NCI-H1092 (cell line): ENCODE data around the gene GLTP.
"Not testable (repeated sequence)": the region's sequence is repeated elsewhere in the genome, so short reads cannot be mapped to it uniquely, and the experiment has no call there.

ENCODE experiments used
- DNase-seq: peaks from one replicate; lab custom pipeline; 2025; lab: John Stamatoyannopoulos, UW

The GLTP gene

DNA sequence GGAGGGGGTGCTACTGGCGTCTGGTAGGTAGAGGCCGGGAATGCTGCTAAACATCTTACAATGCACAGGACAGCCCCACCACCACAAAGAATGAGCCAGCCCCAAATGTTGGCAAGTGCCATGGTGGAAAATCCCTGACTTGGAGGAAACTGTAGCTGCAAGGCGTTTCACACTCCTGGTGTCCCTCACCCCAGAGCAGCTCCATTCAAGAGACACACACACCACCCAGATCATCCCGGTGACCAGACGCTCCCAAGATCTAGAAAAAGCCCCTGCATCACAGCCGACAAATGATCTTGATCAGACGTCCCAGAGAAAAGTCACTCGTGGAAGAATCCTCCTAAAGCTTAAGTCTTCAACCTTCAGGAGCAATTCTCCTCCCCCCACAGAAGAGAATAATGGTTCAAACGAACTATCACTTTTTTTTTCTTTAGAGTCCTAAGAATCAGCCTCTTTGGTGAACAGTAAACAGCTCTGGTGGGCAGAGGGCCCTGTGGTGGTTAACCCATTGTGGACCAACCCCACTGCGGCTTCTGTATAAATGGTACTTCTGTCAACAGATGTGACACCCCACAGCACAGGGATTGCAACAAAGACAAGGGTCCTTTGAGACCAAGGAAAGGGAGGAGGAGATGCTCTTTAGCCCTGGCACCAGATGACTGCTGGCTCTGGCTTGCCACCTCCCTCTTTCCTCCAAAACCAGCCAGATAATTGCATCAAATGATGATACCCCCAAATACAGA is 2.7 kb downstream of the GLTP start:
- DNase-seq: no peak

GRCh38 chr12:109876406-109876805 is 3.9 kb downstream of the GLTP start:
- DNase-seq: no peak

- no peak for DNase-seq
These were observed 4.7 kb downstream of the GLTP start for GRCh38 chr12:109875572-109876131.

- no peak for DNase-seq
These were observed 6.7 kb downstream of the GLTP start for GRCh38 chr12:109873653-109874052.

DNA sequence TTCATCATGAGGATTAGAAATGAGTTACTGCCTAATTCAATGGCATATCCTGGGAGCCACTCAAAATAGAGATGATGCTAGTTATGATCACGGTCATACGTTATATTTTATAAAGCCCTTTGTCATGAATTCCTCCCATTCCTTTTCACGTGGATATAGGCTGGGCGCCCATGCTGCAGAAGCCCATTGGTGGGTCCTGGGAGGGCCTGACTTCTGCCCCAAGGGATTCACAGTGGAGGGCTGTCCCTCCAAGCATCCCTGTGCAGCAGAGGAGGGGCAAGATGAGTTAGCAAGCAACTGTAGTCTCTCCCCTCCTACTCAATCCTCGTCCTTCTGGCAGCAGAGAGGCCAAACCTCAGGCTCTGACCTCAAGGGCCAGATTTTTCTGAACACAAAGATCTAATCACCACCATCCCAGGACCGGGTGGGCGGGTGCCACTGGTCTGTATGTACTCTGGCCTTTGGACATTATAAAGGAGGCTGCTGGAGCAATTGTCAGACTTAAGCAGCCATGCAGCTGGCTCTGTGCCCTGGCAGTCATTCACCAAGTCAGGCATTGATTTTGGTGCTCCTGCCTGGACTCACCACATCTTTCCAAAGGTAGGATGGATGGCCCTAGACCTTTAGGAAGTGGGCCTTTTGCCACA is 8.6 kb downstream of the GLTP start:
- no peak for DNase-seq

- no peak for DNase-seq
These were observed 9.7 kb downstream of the GLTP start for GRCh38 chr12:109870648-109871047.

GRCh38 chr12:109868182-109869051 is 11.9 kb downstream of the GLTP start:
- no peak for DNase-seq

DNA sequence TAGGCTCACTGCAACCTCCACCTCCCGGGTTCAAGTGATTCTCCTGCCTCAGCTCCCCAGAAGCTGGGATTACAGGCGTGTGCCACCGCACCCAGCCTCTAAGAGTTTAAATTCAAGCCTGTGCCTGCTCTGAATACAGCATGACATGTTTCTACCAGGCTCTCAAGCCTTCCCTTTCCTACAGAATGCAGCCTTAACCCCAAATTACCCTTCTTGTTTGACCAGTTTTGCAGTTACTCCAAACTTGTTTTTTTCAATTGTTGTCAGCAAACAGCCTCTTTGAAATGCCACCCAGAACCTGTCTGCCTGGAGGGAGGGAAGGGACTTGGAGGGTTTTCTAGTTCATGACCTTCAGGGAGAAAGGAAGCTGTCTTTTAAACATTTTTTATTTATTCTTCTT is 15.4 kb downstream of the GLTP start:
- no peak for DNase-seq

DNA sequence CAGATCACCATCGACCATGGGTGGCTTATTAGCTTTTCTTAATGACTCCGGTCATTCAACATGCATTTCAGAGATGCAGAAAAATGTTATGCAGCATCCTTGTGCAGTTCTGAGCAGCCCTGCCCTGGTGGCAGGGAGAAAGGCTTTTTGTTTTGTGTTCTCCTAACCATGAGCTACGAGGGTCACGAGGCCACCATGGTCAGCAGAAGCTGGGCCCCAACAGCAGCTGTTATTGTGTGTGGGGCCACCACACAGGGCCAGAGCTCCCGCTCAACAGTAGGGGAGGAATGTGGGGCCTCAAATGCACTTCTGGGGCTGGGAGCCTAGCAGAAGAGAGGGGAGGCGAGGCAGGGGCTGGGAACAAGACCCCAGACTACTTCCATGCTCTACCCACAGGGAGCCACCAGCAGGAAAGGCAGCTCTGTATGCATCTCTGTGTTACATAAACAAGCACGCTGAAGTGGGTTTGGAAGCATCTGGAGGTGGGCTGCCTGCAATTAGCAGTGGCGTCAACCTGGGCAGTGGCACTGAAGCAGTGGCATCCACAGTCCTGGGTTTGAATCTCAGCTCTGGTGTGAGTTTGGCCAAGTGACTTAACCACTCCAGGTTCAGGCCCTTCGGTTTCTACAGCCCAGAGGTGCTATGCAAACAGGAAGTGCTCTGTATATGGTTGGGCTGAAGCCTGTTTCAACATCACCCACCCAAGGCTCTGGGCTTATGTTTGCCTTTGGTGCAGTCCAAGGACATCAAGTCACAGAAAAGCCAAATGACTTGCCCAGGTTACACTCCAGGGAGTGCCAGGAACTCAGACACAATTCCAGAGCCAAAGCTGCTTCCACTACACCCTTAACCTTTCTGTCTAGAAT is 16.3 kb downstream of the GLTP start:
- DNase-seq: no peak

- not testable (repeated sequence) for DNase-seq
These were observed 17.9 kb downstream of the GLTP start for GRCh38 chr12:109862491-109862890.

DNA sequence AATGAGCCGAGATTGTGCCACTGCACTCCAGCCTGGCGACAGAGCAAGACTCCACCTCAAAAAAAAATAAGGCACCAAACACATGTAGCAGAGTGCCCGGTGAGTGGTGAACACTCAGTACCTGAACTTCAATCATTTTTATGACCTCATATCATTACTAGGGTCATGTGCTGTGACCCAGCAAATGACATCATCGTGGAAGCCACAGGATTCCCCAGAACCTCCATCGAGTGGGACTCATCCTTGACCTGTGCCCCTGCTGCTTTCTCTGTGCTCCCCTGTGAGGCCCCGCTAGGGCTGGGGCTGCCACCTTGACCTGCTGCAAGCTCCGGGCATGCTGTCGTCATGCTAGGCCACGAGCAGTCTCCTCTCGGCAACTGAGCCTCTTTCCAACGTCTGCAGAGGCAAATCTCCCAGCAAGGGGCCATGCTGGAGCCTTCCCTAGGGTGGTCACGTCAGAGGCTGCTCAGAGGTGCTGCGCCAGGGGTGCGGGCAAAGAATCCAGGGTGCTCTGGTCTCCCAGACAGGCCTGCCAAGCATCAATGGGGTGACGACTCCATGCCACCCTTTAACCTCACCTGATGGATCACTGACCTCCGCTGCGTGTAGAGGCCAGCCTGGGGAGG is 18.5 kb downstream of the GLTP start:
- no peak for DNase-seq

DNA sequence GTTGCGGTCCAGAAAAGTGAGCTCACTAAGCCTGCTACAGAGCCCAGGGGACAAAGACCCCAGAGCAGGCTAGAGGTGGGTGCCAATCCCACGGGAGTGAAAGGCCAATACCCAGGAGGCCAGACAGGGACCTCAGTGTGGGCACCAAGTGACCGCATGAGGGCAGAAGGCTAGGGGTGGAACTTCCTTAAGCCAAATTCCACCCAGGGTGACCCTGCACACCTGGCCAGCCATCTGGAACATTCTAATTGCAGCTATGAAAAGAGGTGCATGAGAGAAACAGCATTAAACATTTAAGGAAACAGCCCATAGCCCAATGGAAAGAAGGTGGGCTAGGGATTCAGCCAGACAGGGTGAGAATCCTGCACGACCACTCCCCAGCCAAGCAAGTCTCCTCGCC is 19.4 kb downstream of the GLTP start:
- DNase-seq: no peak

DNA sequence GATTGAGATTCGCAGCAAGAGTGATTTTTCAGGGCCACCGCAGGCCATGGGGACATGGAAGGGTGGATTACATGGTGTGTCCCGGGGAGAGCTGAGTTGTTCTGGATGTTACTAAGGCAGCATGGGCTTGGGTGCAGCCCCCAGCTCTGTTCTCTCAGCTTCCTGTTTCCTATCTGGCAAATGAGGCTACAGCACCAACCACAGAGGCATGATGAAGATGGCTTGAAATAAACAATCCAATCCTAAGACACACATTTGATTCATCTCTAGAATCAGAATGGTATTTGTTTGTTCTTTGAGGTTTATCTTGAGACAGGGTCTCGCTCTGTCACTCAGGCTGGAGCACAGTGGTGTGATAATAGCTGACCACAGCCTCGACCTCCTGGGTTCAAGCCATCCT is 21.6 kb downstream of the GLTP start:
- no peak for DNase-seq

GRCh38 chr12:109857715-109858114 is 22.6 kb downstream of the GLTP start:
- DNase-seq: no peak

GRCh38 chr12:109855377-109855776 is 25.0 kb downstream of the GLTP start:
- DNase-seq: no peak

DNA sequence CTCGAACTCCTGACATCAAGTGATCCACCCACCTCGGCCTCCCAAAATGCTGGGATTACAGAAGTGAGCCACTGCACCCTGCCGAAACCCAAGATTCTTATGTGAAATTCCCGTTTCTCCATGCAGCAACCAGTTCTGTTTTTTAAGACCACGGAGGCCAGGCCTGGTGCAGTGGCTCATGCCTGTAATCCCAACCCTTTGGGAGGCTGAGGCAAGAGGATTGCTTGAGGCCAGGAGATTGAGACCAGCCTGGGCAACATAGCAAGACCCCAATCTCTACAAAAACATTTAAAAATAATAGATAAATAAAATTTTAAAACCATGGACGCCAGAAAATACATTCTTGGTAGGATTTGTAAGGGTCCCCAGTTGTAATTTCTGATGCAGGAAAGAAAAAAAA is 29.8 kb downstream of the GLTP start:
- DNase-seq: not testable (repeated sequence)

GRCh38 chr12:109847142-109847735 is 33.1 kb downstream of the GLTP start:
- DNase-seq: no peak

DNA sequence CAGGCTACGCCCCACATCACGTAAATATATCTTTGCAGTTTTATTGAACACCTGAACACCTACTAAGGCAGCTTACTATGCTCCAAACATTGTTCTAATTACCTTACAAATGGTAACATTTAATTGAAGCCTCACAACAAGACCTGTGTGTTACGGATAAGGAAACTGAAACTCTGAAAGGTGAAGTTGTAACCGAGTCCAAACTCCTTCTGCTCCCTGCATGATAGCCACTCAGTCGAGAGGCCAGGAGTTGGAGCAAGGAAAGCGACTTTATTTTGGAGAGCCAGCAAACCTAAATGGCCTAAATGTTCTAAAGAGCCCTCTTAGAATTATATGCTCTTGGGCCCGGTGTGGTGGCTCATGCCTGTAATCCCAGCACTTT is 34.5 kb downstream of the GLTP start:
- DNase-seq: no peak

DNA sequence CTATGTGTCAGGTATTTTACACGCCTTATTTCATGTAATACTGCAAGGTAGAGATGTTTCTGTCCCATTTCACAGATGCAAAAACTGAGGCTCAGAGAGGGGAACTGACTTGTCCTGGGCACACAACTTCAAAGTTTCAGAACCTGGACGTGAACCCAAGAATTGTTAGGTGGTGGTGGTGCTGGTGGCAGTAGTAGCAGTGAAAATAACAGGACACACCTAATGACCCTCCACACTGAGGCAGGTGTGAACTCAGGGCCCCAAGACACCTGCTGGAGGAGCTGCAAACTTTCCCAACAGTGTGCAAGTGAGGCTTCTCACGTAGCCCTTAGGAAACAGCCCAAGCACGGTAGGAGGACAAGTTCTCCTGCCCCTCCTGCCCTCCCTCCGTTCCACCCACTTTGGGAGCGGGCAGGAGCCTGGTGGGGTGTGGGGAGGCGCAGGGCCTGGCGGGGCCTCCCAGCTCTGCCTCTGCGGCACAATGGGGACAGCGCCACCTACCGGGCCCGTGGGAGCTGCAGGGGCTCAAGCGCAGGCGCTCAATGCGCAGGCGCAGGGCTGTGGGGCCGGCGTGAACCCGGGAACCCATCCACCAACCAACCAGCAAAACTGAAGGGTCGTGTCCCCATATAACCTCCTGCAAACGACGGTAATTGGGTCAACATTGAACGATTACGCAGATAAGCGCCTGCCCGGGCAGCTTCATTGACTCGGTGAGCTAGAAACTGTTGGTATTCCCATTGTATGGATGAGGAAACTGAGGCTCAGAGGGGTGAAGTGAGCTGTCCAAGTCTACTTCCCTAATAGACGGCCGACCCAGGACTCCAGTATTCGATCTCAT is 35.1 kb downstream of the GLTP start:
- DNase-seq: peak; percentile 38

- no peak for DNase-seq
These were observed 36.2 kb downstream of the GLTP start for GRCh38 chr12:109844091-109844490.
